Measurements from ENCODE around the gene FXYD6.

GRCh38 chr11:117796456-117796871 is 80.0 kb downstream of the FXYD6 start:
- no peak for TF ChIP-seq CTCF (IDR thresholded peaks at IDR 0.05)
- no peak for TF ChIP-seq POLR2A (IDR thresholded peaks at IDR 0.05)
